ENCODE data around the gene HIRIP3.

DNA sequence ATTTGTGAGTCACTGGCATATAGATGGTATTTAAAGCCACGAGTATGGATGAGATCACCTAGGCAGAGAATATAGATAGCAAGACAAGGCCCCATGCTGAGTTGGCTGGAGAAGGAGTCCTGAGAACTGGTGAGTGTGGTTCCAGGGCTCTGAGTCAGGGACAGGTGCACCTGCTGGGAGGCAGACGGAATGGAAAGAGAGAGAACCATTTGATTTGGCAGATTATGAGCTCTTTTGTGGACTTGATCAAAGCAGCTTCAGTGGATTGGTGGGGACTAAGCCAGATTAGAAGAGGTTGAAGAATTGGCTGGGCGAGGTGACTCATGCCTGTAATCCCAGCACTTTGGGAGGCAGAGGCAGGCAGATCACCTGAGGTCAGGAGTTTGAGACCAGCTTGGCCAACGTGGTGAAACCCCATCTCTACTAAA lies 23.3 kb upstream of the HIRIP3 start:
- TF ChIP-seq, protein P1, sequence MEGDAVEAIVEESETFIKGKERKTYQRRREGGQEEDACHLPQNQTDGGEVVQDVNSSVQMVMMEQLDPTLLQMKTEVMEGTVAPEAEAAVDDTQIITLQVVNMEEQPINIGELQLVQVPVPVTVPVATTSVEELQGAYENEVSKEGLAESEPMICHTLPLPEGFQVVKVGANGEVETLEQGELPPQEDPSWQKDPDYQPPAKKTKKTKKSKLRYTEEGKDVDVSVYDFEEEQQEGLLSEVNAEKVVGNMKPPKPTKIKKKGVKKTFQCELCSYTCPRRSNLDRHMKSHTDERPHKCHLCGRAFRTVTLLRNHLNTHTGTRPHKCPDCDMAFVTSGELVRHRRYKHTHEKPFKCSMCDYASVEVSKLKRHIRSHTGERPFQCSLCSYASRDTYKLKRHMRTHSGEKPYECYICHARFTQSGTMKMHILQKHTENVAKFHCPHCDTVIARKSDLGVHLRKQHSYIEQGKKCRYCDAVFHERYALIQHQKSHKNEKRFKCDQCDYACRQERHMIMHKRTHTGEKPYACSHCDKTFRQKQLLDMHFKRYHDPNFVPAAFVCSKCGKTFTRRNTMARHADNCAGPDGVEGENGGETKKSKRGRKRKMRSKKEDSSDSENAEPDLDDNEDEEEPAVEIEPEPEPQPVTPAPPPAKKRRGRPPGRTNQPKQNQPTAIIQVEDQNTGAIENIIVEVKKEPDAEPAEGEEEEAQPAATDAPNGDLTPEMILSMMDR (optimal IDR thresholded peaks at IDR 0.05 in 1 of 3, IDR thresholded peaks at IDR 0.05 in 1 of 3, conservative IDR thresholded peaks at IDR 0.05 in 1 of 3; ENCODE audit: extremely low read depth in 1 of 3, insufficient read depth in 2 of 3, low read length in 3 of 3), result no peak
- TF ChIP-seq EZH2 (IDR thresholded peaks at IDR 0.05; ENCODE audit: low read length), result no peak
